ENCODE measurements around the gene ASRGL1.

ASRGL1 gene

GRCh38 chr11:62439785-62440602, 102.7 kb downstream of the ASRGL1 start:
- no peak for DNase-seq (ENCODE audit: low read depth in 4 of 4, low spot score in 1 of 4)
